Stimulated activated CD8-positive, alpha-beta memory T cell treated with anti-CD3 and anti-CD28 coated beads, Interleukin-15, amount 100 ng/mL, for 24 hours (primary cell): Measurements from ENCODE around the gene EVPL.
"Not testable (repeated sequence)": the region's sequence is repeated elsewhere in the genome, so short reads cannot be mapped to it uniquely, and the experiment has no call there.

ENCODE experiments used
- DNase-seq: peaks from one replicate; pipeline ENCODE4 v3.0.0-alpha.2; 2020; ENCODE audit warnings: low read depth

EVPL gene

GRCh38 chr17:75996665-75997590, 30.2 kb downstream of the EVPL start:
- DNase-seq: no peak

- no peak for DNase-seq
Measured at GRCh38 chr17:75995385-75995925, 31.7 kb downstream of the EVPL start.

- no peak for DNase-seq
Measured at GRCh38 chr17:75994802-75995370, 32.2 kb downstream of the EVPL start.

GRCh38 chr17:75991396-75991795, 35.7 kb downstream of the EVPL start:
- DNase-seq: no peak

- DNase-seq: no peak
Measured at GRCh38 chr17:75987041-75987440, 40.1 kb downstream of the EVPL start.

DNA sequence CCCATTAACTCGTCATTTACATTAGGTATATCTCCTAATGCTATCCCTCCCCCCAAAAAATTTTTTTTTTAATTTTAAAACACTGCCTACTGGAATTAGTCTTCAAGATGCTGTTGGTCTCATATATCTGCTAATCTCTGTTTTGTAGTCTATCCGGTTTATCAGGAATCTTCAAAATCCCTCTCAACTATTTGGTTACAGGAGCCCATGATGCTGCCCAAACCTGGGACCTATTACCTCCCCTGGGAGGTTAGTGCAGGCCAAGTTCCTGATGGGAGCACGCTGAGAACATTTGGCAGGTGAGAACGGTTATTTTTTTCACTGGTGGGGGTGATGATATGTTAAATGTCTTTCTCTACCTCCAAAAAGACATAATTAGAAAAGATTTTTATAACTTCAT, 41.1 kb downstream of the EVPL start:
- no peak for DNase-seq

DNA sequence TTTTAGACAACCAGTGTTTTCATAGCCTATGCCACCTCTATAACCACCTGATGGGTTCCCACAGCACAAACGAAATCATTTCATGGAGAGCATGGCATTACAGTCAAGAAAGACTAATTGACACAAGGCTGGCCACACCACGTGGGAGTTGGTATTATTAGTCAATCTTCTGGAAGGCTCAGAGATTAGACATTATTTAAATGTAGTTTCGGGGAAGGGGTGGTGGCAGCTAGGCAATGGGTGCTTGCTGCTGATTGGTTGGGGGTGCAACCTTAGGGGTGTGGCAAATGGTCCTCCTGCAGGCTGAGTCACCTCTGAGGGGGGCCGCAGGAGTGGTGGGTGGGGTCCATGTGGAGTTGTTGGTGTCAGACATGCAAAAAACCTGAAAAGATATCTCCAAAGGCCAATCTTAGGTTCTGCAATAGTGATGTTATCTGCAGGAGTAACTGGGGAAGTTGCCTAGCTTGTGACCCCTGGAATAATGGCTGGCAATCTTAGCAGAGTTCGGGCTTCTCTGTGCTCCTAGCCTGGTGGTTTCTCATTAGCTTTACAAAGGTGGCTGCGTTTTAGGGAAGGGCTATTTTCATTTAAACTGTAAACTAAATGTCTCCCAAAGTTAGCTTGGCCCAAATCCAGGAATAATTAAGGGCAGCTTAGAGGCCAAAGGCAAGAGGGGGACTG, 43.5 kb downstream of the EVPL start:
- no peak for DNase-seq

DNA sequence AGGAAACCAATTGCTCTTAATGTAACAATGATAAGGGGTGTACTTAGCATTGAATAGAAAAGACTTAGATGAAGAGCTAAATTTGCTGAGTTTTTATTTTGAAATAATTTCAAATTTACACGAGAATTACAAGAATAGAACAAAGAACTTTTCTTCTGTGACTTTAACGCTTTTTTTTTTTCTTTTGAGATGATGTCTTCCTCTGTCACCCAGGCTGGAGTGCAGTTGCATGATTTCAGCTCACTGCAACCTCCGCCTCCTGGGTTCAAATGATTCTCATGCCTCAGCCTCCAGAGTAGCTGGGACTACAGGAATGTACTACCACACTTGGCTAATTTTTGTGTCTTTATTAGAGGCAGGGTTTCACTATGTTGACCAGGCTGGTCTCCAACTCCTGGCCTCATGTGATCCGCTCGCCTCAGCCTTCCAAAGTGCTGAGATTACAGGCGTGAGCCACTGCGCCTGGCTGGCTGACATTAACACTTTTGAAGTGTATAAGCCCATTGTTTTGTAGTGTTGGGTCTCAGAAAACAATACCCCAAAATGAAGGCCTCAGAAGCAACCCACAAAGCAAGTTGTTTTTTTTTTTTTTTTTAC, 46.0 kb downstream of the EVPL start:
- DNase-seq: no peak

GRCh38 chr17:75980188-75981018, 46.7 kb downstream of the EVPL start:
- no peak for DNase-seq

DNA sequence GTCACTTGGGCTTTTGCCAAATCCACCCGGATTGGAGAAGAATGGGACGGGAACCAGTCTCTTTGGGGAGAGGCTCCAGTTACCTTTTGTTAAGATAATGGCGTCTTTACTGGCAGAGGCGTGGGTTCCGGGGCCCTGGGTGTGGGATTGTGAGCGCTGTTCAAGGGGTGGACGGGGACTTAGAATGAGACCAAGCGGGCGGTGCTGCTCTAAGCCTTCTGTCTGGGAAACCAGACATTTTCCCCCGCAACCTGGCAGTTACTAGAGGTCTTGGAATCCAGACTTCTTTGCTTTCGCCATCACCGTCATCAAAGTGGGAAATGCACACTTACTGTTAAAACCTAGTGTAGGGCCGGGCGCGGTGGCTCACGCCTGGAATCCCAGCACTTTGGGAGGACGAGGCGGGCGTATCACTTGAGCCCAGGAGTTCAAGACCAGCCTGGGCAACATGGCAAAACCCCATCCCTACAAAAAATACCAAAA, 47.4 kb downstream of the EVPL start:
- DNase-seq: no peak

DNA sequence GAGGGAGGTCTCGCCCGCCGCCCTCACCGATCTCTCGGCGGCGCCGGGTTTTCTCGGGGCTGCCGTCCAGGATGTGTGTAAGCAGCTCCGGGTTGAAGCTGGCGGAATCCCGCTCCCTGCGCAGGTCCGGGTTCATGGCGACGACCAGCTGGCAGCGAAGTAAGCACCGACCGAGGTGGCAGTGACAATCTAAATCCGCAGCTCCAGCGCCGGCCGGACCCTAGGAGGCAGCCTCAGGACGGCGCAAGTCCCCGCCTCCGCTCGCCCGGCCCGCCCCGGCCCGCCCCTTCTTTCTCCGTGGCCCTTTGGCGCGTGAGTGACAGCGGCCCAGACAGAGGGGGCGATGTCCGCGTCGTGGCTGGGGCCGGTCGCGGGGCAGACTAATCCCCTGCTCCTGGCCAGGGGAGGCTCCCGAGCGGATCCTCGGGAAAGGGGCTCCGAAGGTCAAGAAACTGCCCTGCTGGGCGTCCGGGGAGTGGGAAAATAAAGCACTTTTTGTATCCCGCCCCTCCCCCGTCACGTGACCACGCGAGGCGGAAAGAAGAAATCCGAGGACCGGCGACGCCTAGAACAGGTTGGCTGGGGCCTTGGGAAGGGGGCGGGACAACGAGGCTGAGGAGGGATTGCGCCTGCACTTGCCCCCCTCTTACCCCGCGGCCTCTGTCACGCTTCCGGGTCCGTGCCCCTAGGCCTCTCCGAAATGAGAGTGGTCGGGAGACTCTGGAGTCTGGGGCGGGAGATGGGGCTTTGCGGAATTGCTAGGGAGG, 48.0 kb downstream of the EVPL start, which contains the start of the genes ACOX1 and TEN1:
Gene ACOX1 (minus strand): TSS at position 229 of the 767 bp plus-strand sequence. CDS start 93 bp downstream, at position 136.
Gene TEN1 (plus strand): TSS at position 303 of the 767 bp plus-strand sequence. CDS start 6,953 bp downstream, outside the sequence.
- DNase-seq: peak; percentile 86

- no peak for DNase-seq
Measured at GRCh38 chr17:75976175-75976848, 50.8 kb downstream of the EVPL start.

- no peak for DNase-seq
Measured at GRCh38 chr17:75975757-75976174, 51.3 kb downstream of the EVPL start.

GRCh38 chr17:75975187-75975586, 51.9 kb downstream of the EVPL start:
- not testable (repeated sequence) for DNase-seq

- no peak for DNase-seq
Measured at GRCh38 chr17:75970626-75971025, 56.5 kb downstream of the EVPL start.

DNA sequence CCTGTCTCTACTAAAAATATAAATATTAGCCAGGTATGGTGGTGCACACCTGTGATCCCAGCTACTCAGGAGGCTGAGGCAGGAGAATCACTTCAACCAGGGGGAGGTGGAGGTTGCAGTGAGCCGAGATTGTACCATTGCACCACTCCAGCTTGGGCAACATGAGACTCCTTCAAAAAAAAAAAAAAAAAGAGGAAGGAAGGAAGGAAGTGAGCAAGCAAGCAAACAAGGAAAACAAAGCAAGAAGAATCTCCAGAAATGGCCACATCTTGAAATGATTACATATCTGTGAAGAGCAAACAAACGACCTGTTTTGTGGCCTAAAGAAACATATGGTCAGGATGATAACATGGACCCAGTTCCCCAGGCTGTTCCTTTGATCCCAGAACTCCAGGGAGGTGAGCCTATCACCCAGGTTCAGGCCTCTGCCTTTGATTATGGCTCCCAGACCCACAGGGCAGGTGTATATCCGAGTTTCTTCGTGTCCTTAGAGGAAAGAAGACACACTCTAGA, 57.0 kb downstream of the EVPL start:
- DNase-seq: no peak

GRCh38 chr17:75969044-75969443, 58.1 kb downstream of the EVPL start:
- not testable (repeated sequence) for DNase-seq

- DNase-seq: no peak
Measured at GRCh38 chr17:75965468-75965867, 61.6 kb downstream of the EVPL start.

GRCh38 chr17:75959839-75960511, 67.1 kb downstream of the EVPL start:
- DNase-seq: no peak
